IMR-90 (cell line): Measurements from ENCODE around the gene HUWE1. TPM values are rescaled to one million over a fixed set of nuclear protein-coding genes. Genes with fewer than 3 reads are reported as not detected.

Experiments
- ATAC-seq: fragments of 200-7000 bp; cut with Tn5 transposase; 2 replicates; pipeline ENCODE4 v1.9.1; 2020; ENCODE audit warnings: low read depth, mild to moderate bottlenecking, moderate library complexity
- BruUV-seq: library from RNA; stranded (reverse); fragments of 400-500 nt; replicated peaks from 2 replicates; lab custom pipeline; 2021; lab: Mats Ljungman, UMichigan
- CTCF ChIA-PET: fragments of 300-600 bp; formaldehyde crosslinking; extraction: SDS; loops from one replicate; lab custom pipeline; 2021; ENCODE audit warnings: antibody characterized with exemption; lab: Yijun Ruan, JAX
- POLR2A ChIA-PET: fragments of 300-600 bp; sonication (Branson Sonifier 250); formaldehyde crosslinking; loops from one replicate; lab custom pipeline; 2022; ENCODE audit warnings: antibody characterized with exemption; ENCODE audit not compliant: unreplicated experiment; lab: Charles Lee
- DNase-seq: peaks from one replicate; pipeline ENCODE4 v3.0.0; 2013
- H2AFZ ChIP-seq: replicated peaks from 2 replicates; pipeline ENCODE3; 2013; ENCODE audit warnings: low read length, mild to moderate bottlenecking; ENCODE audit not compliant: poor library complexity
- H2AK5ac ChIP-seq: 2 replicates; pipeline ENCODE4 v1.6.1; 2013; ENCODE audit warnings: low read depth, low read length, inconsistent platforms
- H2AK9ac ChIP-seq: replicated peaks from 2 replicates; pipeline ENCODE3; 2013; ENCODE audit warnings: mild to moderate bottlenecking, low read depth, low read length, moderate library complexity; ENCODE audit not compliant: poor library complexity
- H2BK120ac ChIP-seq: 2 replicates; pipeline ENCODE4 v1.6.1; 2013; ENCODE audit warnings: low read depth, low read length, inconsistent platforms
- H2BK15ac ChIP-seq: 3 replicates; pipeline ENCODE4 v1.6.1; 2013; ENCODE audit warnings: low read depth, low read length, inconsistent platforms
- H2BK20ac ChIP-seq: 2 replicates; pipeline ENCODE4 v1.6.1; 2013; ENCODE audit warnings: low read depth, mild to moderate bottlenecking, inconsistent platforms, low read length, moderate library complexity
- H2BK5ac ChIP-seq: 2 replicates; pipeline ENCODE4 v1.6.1; 2013; ENCODE audit warnings: mild to moderate bottlenecking, low read depth, low read length, inconsistent platforms; ENCODE audit not compliant: poor library complexity, severe bottlenecking
- H3K14ac ChIP-seq: replicated peaks from 2 replicates; pipeline ENCODE4 v1.6.1; 2013; ENCODE audit warnings: low read depth, low read length, inconsistent platforms
- H3K18ac ChIP-seq: 2 replicates; pipeline ENCODE4 v1.6.1; 2013; ENCODE audit warnings: low read depth, low read length, control low read depth
- H3K23ac ChIP-seq: 2 replicates; pipeline ENCODE4 v1.6.1; 2013; ENCODE audit warnings: low read depth, low read length, inconsistent platforms
- H3K27ac ChIP-seq: 2 replicates; pipeline ENCODE4 v1.5.1; 2013; ENCODE audit warnings: mild to moderate bottlenecking, control low read depth, low read length; ENCODE audit not compliant: insufficient read depth
- H3K27me3 ChIP-seq: 2 replicates; pipeline ENCODE4 v1.6.1; 2013; ENCODE audit warnings: low read length; ENCODE audit not compliant: control insufficient read depth, insufficient read depth
- H3K36me3 ChIP-seq: 2 replicates; pipeline ENCODE4 v1.6.1; 2013; ENCODE audit warnings: low read length, mixed read lengths; ENCODE audit not compliant: control insufficient read depth, insufficient read depth
- H3K4ac ChIP-seq: 2 replicates; pipeline ENCODE4 v1.6.1; 2013; ENCODE audit warnings: low read depth, low read length, inconsistent platforms
- H3K4me1 ChIP-seq: 2 replicates; pipeline ENCODE4 v1.6.1; 2013; ENCODE audit warnings: low read length, mixed read lengths; ENCODE audit not compliant: control insufficient read depth, insufficient read depth
- H3K4me2 ChIP-seq: 2 replicates; pipeline ENCODE4 v1.6.1; 2013; ENCODE audit warnings: low read depth, mild to moderate bottlenecking, control low read depth, low read length, moderate library complexity
- H3K4me3 ChIP-seq: 2 replicates; pipeline ENCODE4 v1.5.1; 2013; ENCODE audit warnings: low read depth, mild to moderate bottlenecking, control low read depth, low read length, moderate library complexity; ENCODE audit not compliant: insufficient read depth
- H3K56ac ChIP-seq: 2 replicates; pipeline ENCODE4 v1.6.1; 2013; ENCODE audit warnings: low read length, inconsistent platforms; ENCODE audit not compliant: insufficient read depth; ENCODE audit errors: extremely low read depth
- H3K79me1 ChIP-seq, 2 experiments: 2 replicates each; pipeline ENCODE4 v1.6.1; 2013; ENCODE audit warnings: low read length in 2 of 2, inconsistent platforms in 1 of 2, low read depth in 1 of 2
- H3K9ac ChIP-seq: 2 replicates; pipeline ENCODE4 v1.6.1; 2013; ENCODE audit warnings: low read depth, low read length, control low read depth
- H3K9me1 ChIP-seq: 2 replicates; pipeline ENCODE4 v1.6.1; 2013; ENCODE audit warnings: low read length, inconsistent platforms; ENCODE audit not compliant: insufficient read depth
- H3K9me3 ChIP-seq: 2 replicates; pipeline ENCODE4 v1.6.1; 2013; ENCODE audit warnings: low read length; ENCODE audit not compliant: control insufficient read depth, insufficient read depth
- H4K20me1 ChIP-seq: 2 replicates; pipeline ENCODE4 v1.6.1; 2013; ENCODE audit warnings: low read length, inconsistent platforms; ENCODE audit not compliant: insufficient read depth
- H4K5ac ChIP-seq: 2 replicates; pipeline ENCODE4 v1.6.1; 2013; ENCODE audit warnings: mild to moderate bottlenecking, low read depth, low read length, control low read depth
- H4K8ac ChIP-seq, 2 experiments: 2 replicates each; pipeline ENCODE4 v1.6.1; 2013; ENCODE audit warnings: low read depth in 2 of 2, low read length in 2 of 2, control low read depth in 1 of 2, inconsistent platforms in 1 of 2
- H4K91ac ChIP-seq: 2 replicates; pipeline ENCODE4 v1.6.1; 2013; ENCODE audit warnings: low read depth, low read length, inconsistent platforms; ENCODE audit not compliant: insufficient read depth
- CEBPB ChIP-seq: IDR thresholded peaks from 2 replicates; pipeline ENCODE4 v1.6.1; 2012; ENCODE audit warnings: low read depth, low read length, improper control_type of control experiment
- CHD1 ChIP-seq: IDR thresholded peaks from 2 replicates; pipeline ENCODE4 v1.6.1; 2012; ENCODE audit warnings: low read depth, low read length, improper control_type of control experiment
- CTCF ChIP-seq: conservative IDR thresholded peaks from 2 replicates; pipeline ENCODE4 v1.5.1; 2012; ENCODE audit warnings: mild to moderate bottlenecking, low read depth, low read length, improper control_type of control experiment
- FOS ChIP-seq: fragments of 150-350 bp; IDR thresholded peaks from 2 replicates; pipeline ENCODE4 v1.6.1; 2016; ENCODE audit warnings: low read depth, low read length
- MAFK ChIP-seq: IDR thresholded peaks from 2 replicates; pipeline ENCODE4 v1.6.1; 2012; ENCODE audit warnings: low read depth, low read length, improper control_type of control experiment
- MXI1 ChIP-seq: IDR thresholded peaks from 2 replicates; pipeline ENCODE4 v1.6.1; 2012; ENCODE audit warnings: low read depth, mild to moderate bottlenecking, low read length, moderate library complexity, borderline replicate concordance
- NFE2L2 ChIP-seq: fragments of 150-350 bp; IDR thresholded peaks from 2 replicates; pipeline ENCODE4 v1.6.1; 2016; ENCODE audit warnings: low read depth, mild to moderate bottlenecking, low read length
- RFX5 ChIP-seq: IDR thresholded peaks from 2 replicates; pipeline ENCODE4 v1.8.0; 2012; ENCODE audit warnings: low read depth, mild to moderate bottlenecking, low read length, moderate library complexity
- SMC3 ChIP-seq: fragments of 150-350 bp; IDR thresholded peaks from 2 replicates; pipeline ENCODE4 v1.6.1; 2016; ENCODE audit warnings: low read depth, mild to moderate bottlenecking, antibody characterized with exemption, low read length, moderate library complexity
- WGBS, 2 experiments: methylation state at CpG; one replicate each; pipeline versions ENCODE4 v1.1.5 to v1.1.7; 2013; ENCODE audit warnings: missing lambda C conversion rate in 2 of 2; ENCODE audit not compliant: insufficient read length in 1 of 2; ENCODE audit errors: extremely low coverage in 2 of 2; 5-methylcytosine and 5-hydroxymethylcytosine counted together
- dilution Hi-C: fragments of 300-500 bp; cut with HindIII; formaldehyde crosslinking; loops from one replicate; pipeline ENCODE4 v1.14.3; 2018; ENCODE audit warnings: low sequenced_read_pairs; ENCODE audit not compliant: unreplicated experiment
- in situ Hi-C: fragments of 300-500 bp; cut with MboI; formaldehyde crosslinking; loops from 3 replicates; pipeline ENCODE4 v1.14.3; 2019; ENCODE audit warnings: low sequenced_read_pairs, inconsistent platforms, mixed read lengths
- intact Hi-C: fragments of 100-400 bp; cut with micrococcal nuclease; formaldehyde crosslinking; loops from 2 replicates; pipeline ENCODE4 v1.10.0; 2022
- polyA plus RNA-seq, 3 experiments: library from polyadenylated mRNA; depleted of rRNA; stranded (reverse); fragments of >200 nt; gene quantifications; 2 replicates each; pipeline ENCODE4 v1.2.3, GENCODE V29; 2012; ENCODE audit warnings: low replicate concordance in 1 of 3
- total RNA-seq: library from RNA; depleted of rRNA; stranded (reverse); fragments of >200 nt; gene quantifications from 2 replicates; pipeline ENCODE4 v1.2.3, GENCODE V29; 2012
- TF ChIP-seq, protein P1 (sequence below): fragments of 150-350 bp; IDR thresholded peaks from 2 replicates; pipeline ENCODE4 v1.6.1; 2016; ENCODE audit warnings: low read depth, mild to moderate bottlenecking, low read length, moderate library complexity, borderline replicate concordance

The HUWE1 gene
- total and polyA plus RNA-seq, 2 of the 4 experiments (the other 2 are of a cell fraction), result 47.6 to 57.7 TPM

- TF ChIP-seq SMC3, result no peak
These were observed 2.7 kb downstream of the HUWE1 start (continued) for GRCh38 chrX:53683556-53684414.

- Histone ChIP-seq H3K4me2 (peak overlapping the region; percentile 72), H3K9me3 (no peaks in the 10 kb centered on the region), H3K27ac (peak overlapping the region; percentile 97), H3K79me1 (no peaks in the 10 kb centered on the region), H3K56ac (peak overlapping the region; percentile 81), H3K9me1 (no peaks in the 10 kb centered on the region), H2BK5ac (peak overlapping the region; percentile 90), H3K23ac (peak overlapping the region; percentile 98), H2BK120ac (0 out of 2 replicates have a peak overlapping the region, but pooled peaks have one; percentile 61), H3K14ac (peak overlapping the region; percentile 99), H2AK9ac (peak overlapping the region; percentile 98), H2AK5ac (peak overlapping the region; percentile 97), H4K8ac (peak overlapping the region; percentile 98 to 99), H4K91ac (peak overlapping the region; percentile 95), H3K4me3 (peak overlapping the region; percentile 88), H3K27me3 (no peaks in the 10 kb centered on the region), H3K36me3 (peaks cover 2% of the 10 kb centered on the region), H3K4me1 (no peaks in the 10 kb centered on the region), H4K20me1 (peaks cover 25% of the 10 kb centered on the region), H3K4ac (peak overlapping the region; percentile 98), H4K5ac (peak overlapping the region; percentile 86), H3K9ac (peak overlapping the region; percentile 97), H2AFZ (peak overlapping the region; percentile 82), H3K18ac (no peak overlapping the region; the same call in 1 of the 2 replicates), H2BK15ac (no peak overlapping the region), H2BK20ac (no peak overlapping the region)
- intact Hi-C loops (loop anchor here (2.0 to 10.0 kb wide), 2 partner anchors 360 to 502 kb away; partner anchors contain the start of gene FAM120C), dilution Hi-C loops (no loop called here), in situ Hi-C loops (no loop called here)
- ATAC-seq (peak; percentile 4; the same call in 1 of the 2 replicates), DNase-seq (peak; percentile 50)
- CTCF ChIA-PET, result interaction anchor here (0.6 kb wide), 1 partner anchor 335 kb away, joined by 8 read pairs; no protein-coding TSS in a partner anchor
- POLR2A ChIA-PET, result interaction anchor here (0.6 kb wide), 1 partner anchor 50 kb away, joined by 3 read pairs; no protein-coding TSS in a partner anchor
- WGBS, 2 experiments, result no CpG with 5 or more reads among the region's 24 CpGs
- no TSS peak for BruUV-seq
- TF ChIP-seq NFE2L2, result no peak
- no peak for TF ChIP-seq MXI1
- TF ChIP-seq, protein P1, sequence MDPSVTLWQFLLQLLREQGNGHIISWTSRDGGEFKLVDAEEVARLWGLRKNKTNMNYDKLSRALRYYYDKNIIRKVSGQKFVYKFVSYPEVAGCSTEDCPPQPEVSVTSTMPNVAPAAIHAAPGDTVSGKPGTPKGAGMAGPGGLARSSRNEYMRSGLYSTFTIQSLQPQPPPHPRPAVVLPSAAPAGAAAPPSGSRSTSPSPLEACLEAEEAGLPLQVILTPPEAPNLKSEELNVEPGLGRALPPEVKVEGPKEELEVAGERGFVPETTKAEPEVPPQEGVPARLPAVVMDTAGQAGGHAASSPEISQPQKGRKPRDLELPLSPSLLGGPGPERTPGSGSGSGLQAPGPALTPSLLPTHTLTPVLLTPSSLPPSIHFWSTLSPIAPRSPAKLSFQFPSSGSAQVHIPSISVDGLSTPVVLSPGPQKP, result no peak
- TF ChIP-seq RFX5, result no peak
- TF ChIP-seq FOS, result no peak
- TF ChIP-seq CHD1, result no peak
- TF ChIP-seq CTCF, result no peak
- no peak for TF ChIP-seq CEBPB
- TF ChIP-seq MAFK, result no peak
These were observed 3.5 kb downstream of the HUWE1 start for GRCh38 chrX:53682885-53683555.
